H1 (cell line): Measurements from ENCODE around the gene PDGFD. TPM values are rescaled to one million over a fixed set of nuclear protein-coding genes. Genes with fewer than 3 reads are reported as not detected.

Experiments used
- CTCF ChIA-PET: fragments of 300-600 bp; sonication (Branson Sonifier 250); formaldehyde crosslinking; loops from one replicate; lab custom pipeline; 2021; ENCODE audit not compliant: partially characterized antibody; lab: Charles Lee
- POLR2A ChIA-PET: fragments of 300-600 bp; sonication (Branson Sonifier 250); formaldehyde crosslinking; loops from one replicate; lab custom pipeline; 2021; ENCODE audit warnings: inconsistent platforms; ENCODE audit not compliant: partially characterized antibody; lab: Charles Lee
- DNase-seq, 2 experiments: peaks; one replicate each; pipeline versions ENCODE4 v3.0.0 to v3.0.0-alpha.2; 2010 to 2022; ENCODE audit warnings: low spot score in 2 of 2, low read depth in 1 of 2, mixed read lengths in 1 of 2
- FAIRE-seq: peaks from 2 replicates; lab custom pipeline; 2011; peaks lifted over from hg19 to GRCh38; lab: Jason Lieb, UNC
- H2AFZ ChIP-seq: 2 replicates; pipeline ENCODE4 v1.8.1; 2012; ENCODE audit warnings: low read length, inconsistent platforms
- H2AK5ac ChIP-seq: 2 replicates; pipeline ENCODE4 v1.6.1; 2013; ENCODE audit warnings: low read depth, low read length
- H2BK120ac ChIP-seq: replicated peaks from 2 replicates; pipeline ENCODE3; 2013; ENCODE audit warnings: low read depth, low read length, inconsistent platforms
- H2BK12ac ChIP-seq: 2 replicates; pipeline ENCODE4 v1.6.1; 2013; ENCODE audit warnings: low read depth, low read length
- H2BK15ac ChIP-seq: 2 replicates; pipeline ENCODE4 v1.6.1; 2013; ENCODE audit warnings: low read length
- H2BK20ac ChIP-seq: 2 replicates; pipeline ENCODE4 v1.6.1; 2013; ENCODE audit warnings: low read length
- H2BK5ac ChIP-seq: 2 replicates; pipeline ENCODE4 v1.6.1; 2013; ENCODE audit warnings: low read depth, low read length
- H3K14ac ChIP-seq: 2 replicates; pipeline ENCODE4 v1.6.1; 2013; ENCODE audit warnings: inconsistent platforms; ENCODE audit not compliant: insufficient read length
- H3K18ac ChIP-seq: 2 replicates; pipeline ENCODE4 v1.6.1; 2013; ENCODE audit warnings: low read length; ENCODE audit errors: extremely low read depth
- H3K23ac ChIP-seq: 2 replicates; pipeline ENCODE4 v1.6.1; 2013; ENCODE audit warnings: inconsistent platforms; ENCODE audit not compliant: insufficient read length
- H3K23me2 ChIP-seq: 2 replicates; pipeline ENCODE4 v1.6.1; 2013; ENCODE audit warnings: low read depth, low read length
- H3K27ac ChIP-seq: 2 replicates; pipeline ENCODE4 v1.6.1; 2011; ENCODE audit warnings: low read depth, low read length, inconsistent platforms
- H3K27me3 ChIP-seq, 4 experiments: replicated peaks in 1 of 4; 1 replicate in 1 of 4; 2 replicates in 3 of 4; pipeline versions ENCODE4 v1.6.1 to v1.8.1; 2011 to 2013; ENCODE audit warnings: low read length in 3 of 4, mild to moderate bottlenecking in 3 of 4, inconsistent platforms in 2 of 4, mixed read lengths in 2 of 4, moderate library complexity in 1 of 4; ENCODE audit not compliant: control insufficient read depth in 3 of 4, insufficient read depth in 3 of 4; ENCODE audit errors: extremely low read depth in 1 of 4
- H3K36me3 ChIP-seq, 4 experiments: 2 replicates each; pipeline versions ENCODE4 v1.6.1 to v1.8.1; 2011 to 2013; ENCODE audit warnings: mild to moderate bottlenecking in 4 of 4, low read length in 3 of 4, moderate library complexity in 2 of 4, control low read depth in 1 of 4, inconsistent platforms in 1 of 4; ENCODE audit not compliant: insufficient read depth in 4 of 4, control insufficient read depth in 2 of 4
- H3K4ac ChIP-seq: replicated peaks from 2 replicates; pipeline ENCODE3; 2013; ENCODE audit warnings: low read length, low read depth, mixed read lengths, inconsistent platforms; ENCODE audit not compliant: insufficient read length
- H3K4me1 ChIP-seq, 4 experiments: replicated peaks in 1 of 4; 1 replicate in 1 of 4; 2 replicates in 3 of 4; pipeline versions ENCODE4 v1.6.1 to v1.8.1; 2011 to 2013; ENCODE audit warnings: low read length in 3 of 4, inconsistent platforms in 2 of 4, mixed read lengths in 1 of 4; ENCODE audit not compliant: insufficient read depth in 4 of 4, control insufficient read depth in 3 of 4
- H3K4me2 ChIP-seq, 2 experiments: 2 replicates each; pipeline versions ENCODE4 v1.6.1 to v1.8.1; 2011 to 2013; ENCODE audit warnings: low read depth in 2 of 2, low read length in 2 of 2, control low read depth in 1 of 2, inconsistent platforms in 1 of 2, mild to moderate bottlenecking in 1 of 2; ENCODE audit not compliant: insufficient read depth in 1 of 2
- H3K4me3 ChIP-seq, 4 experiments: fragments of 200-600, 300-600 bp in 1 of 4; sonication (generic), shearing (Covaris generic), sonication (Bioruptor Twin) in 1 of 4; 2 replicates each; pipeline versions ENCODE4 v1.5.1 to v1.8.1; 2011 to 2016; ENCODE audit warnings: low read length in 4 of 4, low read depth in 3 of 4, control low read depth in 2 of 4, inconsistent platforms in 2 of 4, mild to moderate bottlenecking in 2 of 4, mixed read lengths in 1 of 4, moderate library complexity in 1 of 4; ENCODE audit not compliant: insufficient read depth in 2 of 4; ENCODE audit errors: extremely low read depth in 1 of 4
- H3K56ac ChIP-seq: replicated peaks from 2 replicates; pipeline ENCODE3; 2013; ENCODE audit warnings: low read depth, mild to moderate bottlenecking, mixed read lengths, low read length, inconsistent platforms; ENCODE audit not compliant: insufficient read length
- H3K79me1 ChIP-seq: 2 replicates; pipeline ENCODE4 v1.6.1; 2013; ENCODE audit warnings: low read depth, low read length, control low read depth
- H3K79me2 ChIP-seq, 2 experiments: 2 replicates each; pipeline versions ENCODE4 v1.6.1 to v1.8.1; 2012 to 2013; ENCODE audit warnings: low read length in 2 of 2, mild to moderate bottlenecking in 2 of 2, inconsistent platforms in 1 of 2; ENCODE audit not compliant: insufficient read depth in 2 of 2, control insufficient read depth in 1 of 2
- H3K9ac ChIP-seq, 4 experiments: replicated peaks in 1 of 4; 1 replicate in 1 of 4; 2 replicates in 3 of 4; pipeline versions ENCODE4 v1.6.1 to v1.8.1; 2011 to 2013; ENCODE audit warnings: low read depth in 3 of 4, low read length in 3 of 4, control low read depth in 2 of 4, mild to moderate bottlenecking in 2 of 4, moderate library complexity in 2 of 4, inconsistent platforms in 1 of 4; ENCODE audit errors: extremely low read depth in 1 of 4
- H3K9me3 ChIP-seq, 2 experiments: 2 replicates each; pipeline versions ENCODE4 v1.6.1 to v1.8.1; 2012 to 2013; ENCODE audit warnings: mild to moderate bottlenecking in 2 of 2, moderate library complexity in 2 of 2, control low read depth in 1 of 2, inconsistent platforms in 1 of 2, low read depth in 1 of 2, low read length in 1 of 2, mixed read lengths in 1 of 2; ENCODE audit not compliant: insufficient read depth in 2 of 2
- H4K20me1 ChIP-seq, 2 experiments: replicated peaks in 1 of 2; 2 replicates each; pipeline versions ENCODE3 to v1.8.1; 2011 to 2013; ENCODE audit warnings: inconsistent platforms in 2 of 2, low read length in 2 of 2, mild to moderate bottlenecking in 1 of 2; ENCODE audit not compliant: insufficient read depth in 2 of 2, control insufficient read depth in 1 of 2
- H4K5ac ChIP-seq: 2 replicates; pipeline ENCODE4 v1.6.1; 2013; ENCODE audit warnings: low read length, low read depth, mixed read lengths, inconsistent platforms; ENCODE audit not compliant: insufficient read length
- H4K8ac ChIP-seq: 2 replicates; pipeline ENCODE4 v1.8.0; 2013; ENCODE audit warnings: mild to moderate bottlenecking, moderate library complexity, low read length, inconsistent platforms; ENCODE audit not compliant: insufficient read depth; ENCODE audit errors: extremely low read depth
- H4K91ac ChIP-seq: replicated peaks from 2 replicates; pipeline ENCODE3; 2013; ENCODE audit warnings: low read length, mixed read lengths, inconsistent platforms; ENCODE audit not compliant: insufficient read length
- FOSL1 ChIP-seq: IDR thresholded peaks from 2 replicates; pipeline ENCODE4 v1.6.1; 2011; ENCODE audit warnings: mild to moderate bottlenecking, low read depth, low read length, moderate library complexity; ENCODE audit not compliant: insufficient read depth
- SUZ12 ChIP-seq: fragments of 200-600 bp; sonication (generic); IDR thresholded peaks from 2 replicates; pipeline ENCODE4 v1.6.1; 2012; ENCODE audit warnings: mild to moderate bottlenecking, inconsistent platforms, low read length, moderate library complexity, mixed read lengths
- WGBS, 2 experiments: shearing (Covaris generic) in 1 of 2; methylation state at CpG; one replicate each; pipeline versions ENCODE4 v1.1.6 to v1.1.7; 2013 to 2015; ENCODE audit warnings: low lambda C conversion rate in 2 of 2, mixed read lengths in 2 of 2, inconsistent platforms in 1 of 2, low coverage in 1 of 2, missing lambda C conversion rate in 1 of 2; ENCODE audit not compliant: insufficient replicate concordance in 2 of 2, insufficient coverage in 1 of 2, insufficient read length in 1 of 2; ENCODE audit errors: extremely low coverage in 1 of 2, missing lambda C conversion rate in 1 of 2; 5-methylcytosine and 5-hydroxymethylcytosine counted together
- polyA plus RNA-seq, 7 experiments: library from polyadenylated mRNA; depleted of rRNA in 3 of 7; stranded (reverse) in 5 of 7; unstranded in 2 of 7; fragments of >200 nt in 5 of 7; fragments of 200-250 nt in 2 of 7; gene quantifications; 1 replicate in 5 of 7; 2 replicates in 1 of 7; 4 replicates in 1 of 7; pipeline versions ENCODE4 v1.2.1 to v1.2.3, GENCODE V29; 2011 to 2013; ENCODE audit warnings: missing spikeins in 2 of 7, mixed read lengths in 2 of 7
- total RNA-seq: library from RNA; stranded (reverse); fragmentation: NEBNext Ultra II Directional; extraction: Animal tissue kit (Norgen Biotek cat#: 25700); gene quantifications from 2 replicates; pipeline ENCODE4 v1.2.1, GENCODE V29; 2021
- TF ChIP-seq, protein P1 (sequence below): IDR thresholded peaks from 2 replicates; pipeline ENCODE4 v1.6.1; 2011; ENCODE audit warnings: low read depth, mild to moderate bottlenecking, low read length; ENCODE audit not compliant: insufficient read depth

Gene PDGFD
- total and polyA plus RNA-seq, 2 of the 8 experiments (the other 6 are each of a cell fraction or from before 2014, with no cell fraction given), result 1.1 to 3.9 TPM

DNA sequence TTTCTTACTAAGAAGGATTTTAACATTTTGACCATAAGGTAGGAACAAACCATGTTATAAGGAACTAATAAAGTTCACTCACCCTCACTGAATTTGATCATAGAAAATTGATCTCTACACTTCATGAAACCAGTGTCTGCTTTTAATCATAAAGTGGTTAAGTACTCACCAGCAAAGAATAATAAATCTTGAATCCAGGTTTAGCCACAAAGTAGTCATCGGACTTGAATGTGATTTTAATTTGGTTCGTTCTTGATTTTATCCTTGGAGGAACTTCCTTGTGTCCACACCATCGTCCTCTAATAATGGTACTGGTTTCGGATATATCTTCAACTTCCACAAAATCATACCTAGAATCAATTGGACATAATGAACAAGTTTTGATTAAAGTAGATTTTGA, 168.1 kb downstream of the PDGFD start:
- DNase-seq (no peak), FAIRE-seq (no peak)
- Histone ChIP-seq H3K4me1 (no peaks in the 10 kb centered on the region), H2BK12ac (no peak overlapping the region), H3K79me1 (no peaks in the 10 kb centered on the region), H4K8ac (no peak overlapping the region), H2BK15ac (no peak overlapping the region), H3K4ac (no peak overlapping the region), H4K5ac (no peak overlapping the region), H2BK5ac (no peak overlapping the region), H3K23ac (no peak overlapping the region), H3K56ac (no peak overlapping the region), H3K23me2 (no peaks in the 10 kb centered on the region), H3K79me2 (no peaks in the 10 kb centered on the region), H3K27me3 (no peaks in the 10 kb centered on the region), H3K18ac (no peak overlapping the region), H2BK20ac (no peak overlapping the region), H3K27ac (no peak overlapping the region), H3K4me2 (no peak overlapping the region), H3K14ac (no peak overlapping the region), H4K91ac (no peak overlapping the region), H3K9ac (no peak overlapping the region), H2BK120ac (no peak overlapping the region), H3K4me3 (no peak overlapping the region), H2AK5ac (no peak overlapping the region), H3K36me3 (no peaks in the 10 kb centered on the region), H2AFZ (no peak overlapping the region), H3K9me3 (no peaks in the 10 kb centered on the region), H4K20me1 (no peaks in the 10 kb centered on the region)
- ChIA-PET CTCF (no interaction called here), POLR2A (no interaction called here)
- WGBS, 2 experiments, result 92% methylated on average over 4 of the region's 4 CpGs; no CpG with 5 or more reads in 1 of the 2 experiments
- TF ChIP-seq FOSL1, result no peak
- no peak for TF ChIP-seq SUZ12
- TF ChIP-seq, protein P1, sequence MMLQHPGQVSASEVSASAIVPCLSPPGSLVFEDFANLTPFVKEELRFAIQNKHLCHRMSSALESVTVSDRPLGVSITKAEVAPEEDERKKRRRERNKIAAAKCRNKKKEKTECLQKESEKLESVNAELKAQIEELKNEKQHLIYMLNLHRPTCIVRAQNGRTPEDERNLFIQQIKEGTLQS, result no peak
